ENCODE measurements around the gene MELK.

The MELK gene

GRCh38 chr9:36676778-36677485 lies 104.2 kb downstream of the MELK start:
- no peak for DNase-seq

- no peak for DNase-seq
These were observed 104.9 kb downstream of the MELK start for GRCh38 chr9:36677611-36678010.

- DNase-seq: no peak
These were observed 107.0 kb downstream of the MELK start for GRCh38 chr9:36679710-36680109.

- no peak for DNase-seq
These were observed 113.8 kb downstream of the MELK start for GRCh38 chr9:36686471-36686870.

GRCh38 chr9:36690412-36691168 lies 117.9 kb downstream of the MELK start:
- DNase-seq: no peak

- DNase-seq: no peak
These were observed 119.0 kb downstream of the MELK start for GRCh38 chr9:36691671-36692070.

- DNase-seq: no peak
These were observed 126.3 kb downstream of the MELK start for GRCh38 chr9:36698984-36699383.

GRCh38 chr9:36704148-36704547 lies 131.5 kb downstream of the MELK start:
- no peak for DNase-seq

GRCh38 chr9:36713515-36714490 lies 141.1 kb downstream of the MELK start:
- no peak for DNase-seq

GRCh38 chr9:36716496-36716895 lies 143.8 kb downstream of the MELK start:
- DNase-seq: no peak

GRCh38 chr9:36717276-36717675 lies 144.6 kb downstream of the MELK start:
- DNase-seq: no peak

GRCh38 chr9:36718612-36719011 lies 145.9 kb downstream of the MELK start:
- no peak for DNase-seq

GRCh38 chr9:36720043-36720442 lies 147.3 kb downstream of the MELK start:
- DNase-seq: no peak

- DNase-seq: no peak
These were observed 149.3 kb downstream of the MELK start for GRCh38 chr9:36721846-36722588.

- DNase-seq: no peak
These were observed 153.2 kb downstream of the MELK start for GRCh38 chr9:36725777-36726356.
